H1 (cell line): ENCODE measurements around the gene IARS2. TPM values are rescaled to one million over a fixed set of nuclear protein-coding genes. Genes with fewer than 3 reads are reported as not detected.

ENCODE experiments used
- CREB1 ChIP-seq: IDR thresholded peaks from 2 replicates; pipeline ENCODE4 v1.6.1; 2012; ENCODE audit warnings: inconsistent platforms
- PHF8 ChIP-seq: fragments of 200-600 bp; sonication (generic); conservative IDR thresholded peaks from 2 replicates; pipeline ENCODE4 v1.7.1; 2012; ENCODE audit warnings: low read depth, mild to moderate bottlenecking, inconsistent platforms, low read length, moderate library complexity
- RNF2 ChIP-seq: fragments of 200-900, 300-1000 bp; sonication (generic); IDR thresholded peaks from 2 replicates; pipeline ENCODE4 v1.7.1; 2016; ENCODE audit warnings: borderline replicate concordance, low read depth, mild to moderate bottlenecking, antibody characterized with exemption, low read length; ENCODE audit not compliant: poor library complexity, severe bottlenecking; ENCODE audit errors: missing control alignments
- SIRT6 ChIP-seq: IDR thresholded peaks from one replicate; pipeline ENCODE4 v1.7.1; 2012; ENCODE audit warnings: low read length, inconsistent platforms
- YY1 ChIP-seq: IDR thresholded peaks from 2 replicates; pipeline ENCODE4 v1.6.1; 2011; ENCODE audit warnings: low read depth, mild to moderate bottlenecking, low read length
- ZNF274 ChIP-seq: IDR thresholded peaks from 2 replicates; pipeline ENCODE4 v1.7.0; 2012; ENCODE audit warnings: low read length, borderline replicate concordance; ENCODE audit errors: extremely low read depth
- polyA plus RNA-seq, 7 experiments: library from polyadenylated mRNA; depleted of rRNA in 3 of 7; stranded (reverse) in 5 of 7; unstranded in 2 of 7; fragments of >200 nt in 5 of 7; fragments of 200-250 nt in 2 of 7; gene quantifications; 1 replicate in 5 of 7; 2 replicates in 1 of 7; 4 replicates in 1 of 7; pipeline versions ENCODE4 v1.2.1 to v1.2.3, GENCODE V29; 2011 to 2013; ENCODE audit warnings: missing spikeins in 2 of 7, mixed read lengths in 2 of 7
- total RNA-seq: library from RNA; stranded (reverse); fragmentation: NEBNext Ultra II Directional; extraction: Animal tissue kit (Norgen Biotek cat#: 25700); gene quantifications from 2 replicates; pipeline ENCODE4 v1.2.1, GENCODE V29; 2021

Gene IARS2
- total and polyA plus RNA-seq, 2 of the 8 experiments (the other 6 are each of a cell fraction or from before 2014, with no cell fraction given): 15.0 to 69.8 TPM

DNA sequence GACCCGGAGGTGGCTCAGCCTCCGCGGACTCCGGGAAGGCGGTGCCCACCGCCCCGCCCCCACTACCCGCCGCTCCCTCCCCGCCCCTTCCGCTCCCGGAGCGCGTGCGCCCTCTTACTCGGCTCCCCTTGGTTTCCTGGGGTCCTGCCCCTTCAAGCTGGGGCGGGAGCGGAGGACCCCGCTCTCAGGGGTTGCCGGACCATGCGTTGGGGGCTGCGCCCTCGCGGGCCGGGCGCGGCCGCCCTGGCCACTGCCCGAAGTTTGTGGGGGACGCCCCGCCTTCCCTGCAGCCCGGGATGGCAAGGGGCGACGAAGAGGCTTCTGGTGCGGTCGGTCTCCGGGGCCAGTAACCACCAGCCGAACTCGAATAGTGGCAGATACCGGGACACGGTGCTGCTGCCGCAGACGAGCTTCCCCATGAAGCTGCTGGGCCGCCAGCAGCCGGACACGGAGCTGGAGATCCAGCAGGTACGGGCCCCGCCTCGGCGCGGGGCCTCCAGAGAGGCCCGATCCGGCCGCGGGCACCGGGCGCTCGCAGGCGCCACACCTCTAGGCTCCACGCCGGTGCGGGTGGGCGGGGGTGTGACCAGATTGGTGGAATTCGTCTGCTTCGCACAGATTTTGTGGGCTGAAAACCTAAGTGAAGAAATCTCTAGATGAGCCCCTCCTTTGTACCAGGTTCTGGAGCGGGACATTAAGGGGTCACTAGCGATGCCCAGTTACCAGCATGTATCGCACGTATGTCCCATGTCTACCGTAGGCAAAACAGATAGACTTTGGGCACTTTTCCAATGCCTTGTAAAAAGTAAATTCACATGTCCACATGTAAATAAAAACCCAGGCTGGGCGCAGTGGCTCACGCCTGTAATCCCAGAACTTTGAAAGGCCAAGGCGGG, at the start of gene IARS2 (continued):
- TF ChIP-seq RNF2: no peak
- no peak for TF ChIP-seq ZNF274
- TF ChIP-seq YY1: 0 out of 2 replicates have a peak, but pooled peaks have one; percentile 4
- no peak for TF ChIP-seq SIRT6
- no peak for TF ChIP-seq CREB1
- TF ChIP-seq PHF8: peak; percentile 88
